GM20431 (cell line): Measurements from ENCODE around the gene DNAAF5.

Experiments
- in situ Hi-C: fragments of 300-500 bp; cut with MseI, MboI; formaldehyde crosslinking; loops from one replicate; pipeline ENCODE4 v1.15.0; 2020; ENCODE audit warnings: low sequenced_read_pairs; ENCODE audit not compliant: unreplicated experiment

The DNAAF5 gene

DNA sequence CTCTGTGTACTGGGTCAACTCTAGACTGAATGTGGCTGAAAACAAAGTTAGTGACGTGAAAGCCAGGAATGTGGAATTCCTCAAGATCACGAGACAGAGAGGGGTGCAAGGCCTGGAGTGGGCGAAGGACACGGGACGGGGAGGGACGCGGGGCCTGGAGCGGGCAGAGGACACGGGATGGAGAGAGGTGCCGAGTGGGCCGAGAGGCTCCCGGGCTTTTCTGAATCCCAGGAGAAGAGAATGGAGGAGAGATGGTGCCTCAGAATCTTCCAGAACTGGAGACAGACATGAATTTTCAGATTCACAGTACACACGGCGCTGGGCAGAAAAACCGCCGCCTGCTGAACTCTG is 51.2 kb downstream of the DNAAF5 start:
- in situ Hi-C loops: loop anchor here (10.0 kb wide), 1 partner anchor 463 kb away; no protein-coding TSS in a partner anchor

DNA sequence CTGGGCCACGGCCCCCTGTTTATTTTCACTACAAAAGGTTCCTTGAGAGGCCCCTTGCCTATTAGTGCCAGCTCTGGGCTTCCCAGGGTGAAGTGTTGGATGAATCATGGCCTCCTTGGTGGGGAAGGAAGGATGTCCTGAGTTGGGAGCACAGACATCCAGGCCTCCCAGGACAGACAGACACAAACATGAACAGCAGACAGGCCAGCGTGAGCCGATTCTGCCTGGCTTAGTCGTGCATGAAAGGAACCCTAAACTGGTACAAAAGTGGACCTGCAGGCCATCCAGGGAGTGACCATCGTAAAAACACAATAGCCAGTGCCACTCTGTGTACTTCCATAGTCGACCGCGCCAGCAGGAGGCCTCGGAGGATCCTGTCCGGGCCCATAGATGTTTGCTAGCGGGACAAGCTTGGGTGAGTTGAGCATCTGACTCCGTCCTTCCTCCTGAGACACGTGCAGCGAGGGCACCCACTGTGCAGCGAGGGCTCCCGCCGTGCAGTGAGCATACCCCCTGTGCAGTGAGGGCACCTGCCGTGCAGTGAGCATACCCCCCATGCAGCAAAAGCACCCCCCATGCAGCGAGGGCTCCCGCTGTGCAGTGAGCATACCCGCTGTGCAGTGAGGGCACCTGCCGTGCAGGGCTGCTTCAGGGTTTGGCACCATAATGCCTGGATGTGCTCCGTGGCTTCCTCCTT is 51.9 kb downstream of the DNAAF5 start:
- in situ Hi-C loops: loop anchor here (10.0 kb wide), 1 partner anchor 464 kb away; no protein-coding TSS in a partner anchor

DNA sequence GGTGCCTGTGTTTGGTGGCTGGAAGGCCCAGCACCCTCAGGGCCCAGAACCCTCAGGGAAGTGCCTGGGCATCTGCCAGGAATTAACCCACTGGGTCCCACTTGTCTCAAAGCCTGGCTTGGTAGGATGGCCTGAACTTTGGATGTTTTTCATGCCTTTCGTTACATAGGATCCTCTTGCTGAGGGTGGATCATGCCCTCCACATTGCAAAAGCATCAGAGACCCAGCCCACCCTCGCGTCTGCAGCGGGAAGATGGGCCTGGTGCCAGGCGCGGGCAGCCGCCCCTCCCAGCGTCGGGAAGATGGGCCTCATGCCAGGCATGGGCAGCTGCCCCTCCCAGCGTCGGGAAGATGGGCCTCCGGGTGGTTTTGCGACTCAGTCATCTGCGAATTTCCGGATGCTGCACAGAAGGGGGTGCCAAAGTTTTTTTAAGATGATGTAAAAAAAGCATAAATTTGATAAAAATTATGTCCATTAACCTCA is 52.5 kb downstream of the DNAAF5 start:
- in situ Hi-C loops: loop anchor here (10.0 kb wide), 1 partner anchor 464 kb away; no protein-coding TSS in a partner anchor

DNA sequence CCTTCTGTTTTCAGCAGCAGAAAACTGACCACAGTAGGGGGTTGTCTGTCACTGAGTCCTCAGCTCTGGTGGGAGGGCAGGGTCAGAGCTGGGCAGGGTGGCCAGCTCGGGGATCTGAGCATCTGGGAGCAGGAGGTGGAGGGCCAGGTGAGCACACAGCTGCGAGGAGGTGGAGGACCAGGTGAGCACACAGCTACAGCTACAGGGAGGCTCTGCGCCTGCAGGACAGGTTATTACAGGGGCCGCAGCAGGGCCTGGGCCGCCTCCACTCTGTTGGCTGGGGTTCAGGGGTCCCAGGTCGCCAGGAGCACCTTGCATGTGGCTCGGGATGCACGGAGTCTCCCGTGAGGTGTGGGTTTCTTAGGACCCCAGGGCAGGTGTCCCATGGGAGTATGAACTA is 53.0 kb downstream of the DNAAF5 start:
- in situ Hi-C loops: loop anchor here (10.0 kb wide), 1 partner anchor 465 kb away; no protein-coding TSS in a partner anchor

DNA sequence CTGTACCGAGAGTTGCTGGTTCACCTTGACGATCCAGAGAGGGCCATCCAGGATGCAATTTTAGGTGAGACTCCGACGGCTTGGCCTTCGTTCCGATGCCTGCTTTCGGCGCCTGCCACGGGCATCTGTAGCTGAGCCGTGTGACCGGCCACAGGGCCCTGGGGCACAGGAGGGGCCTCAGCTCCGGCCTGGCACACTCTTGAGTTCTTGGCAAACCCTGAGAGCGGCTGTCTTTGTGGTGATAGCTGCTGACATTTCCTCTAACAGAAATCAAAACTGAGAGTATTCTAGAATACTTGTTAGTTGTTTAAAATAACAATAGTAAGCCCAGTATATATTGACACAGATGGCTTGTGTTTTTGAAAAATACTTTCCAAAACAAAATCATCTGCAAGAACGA is 53.6 kb downstream of the DNAAF5 start:
- in situ Hi-C loops: loop anchor here (10.0 kb wide), 1 partner anchor 85 kb away; no protein-coding TSS in a partner anchor

DNA sequence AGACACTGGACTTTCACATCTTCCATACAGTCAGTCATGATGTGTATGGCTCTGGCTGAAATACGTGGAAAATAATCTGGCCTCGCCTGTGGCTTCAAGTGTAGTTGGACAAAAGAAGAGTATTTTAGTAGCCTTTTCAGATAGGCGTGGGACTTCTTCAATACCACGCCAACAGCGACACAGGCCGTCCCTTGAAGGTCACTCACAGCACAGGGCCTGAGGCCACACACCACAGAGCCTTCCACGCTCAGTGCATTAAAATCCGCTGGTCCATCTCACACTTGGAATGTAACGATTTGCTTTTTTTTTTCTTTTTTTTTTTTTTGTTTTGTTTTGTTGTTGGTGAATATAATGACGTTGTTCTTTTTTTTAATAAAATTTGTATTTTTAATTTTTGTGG is 54.0 kb downstream of the DNAAF5 start:
- in situ Hi-C loops: loop anchor here (10.0 kb wide), 1 partner anchor 84 kb away; no protein-coding TSS in a partner anchor

DNA sequence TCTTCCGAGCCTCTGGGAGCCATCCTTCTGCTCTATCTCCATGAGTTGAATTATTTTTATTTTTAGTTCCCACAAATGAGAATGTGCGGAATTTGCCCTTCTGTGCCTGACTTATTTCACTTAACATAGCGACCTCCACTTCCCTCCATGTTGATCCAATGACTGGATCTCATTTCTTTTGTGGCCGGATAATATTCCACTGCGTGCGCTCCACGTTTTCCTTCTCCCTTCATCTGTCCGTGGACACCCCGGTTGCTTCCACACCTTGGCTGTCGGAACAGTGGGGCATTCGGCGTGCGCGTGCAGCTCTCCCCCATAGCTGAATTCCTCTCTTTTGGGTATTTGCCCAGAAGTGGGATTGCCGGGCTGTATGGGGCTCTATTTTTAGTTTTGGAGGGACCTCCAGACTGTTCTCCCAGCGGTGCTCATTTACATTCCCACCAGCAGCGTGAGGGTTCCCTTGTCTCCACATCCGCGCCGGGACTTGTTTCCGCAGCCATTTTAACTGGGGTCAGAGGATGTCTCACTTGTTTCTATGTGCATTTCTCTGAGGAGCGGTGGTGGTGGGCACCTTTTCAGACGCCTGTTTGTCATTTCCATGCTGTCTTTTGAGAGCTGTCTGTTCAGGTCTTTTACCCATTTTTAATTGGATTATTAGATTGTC is 54.8 kb downstream of the DNAAF5 start:
- in situ Hi-C loops: loop anchor here (10.0 kb wide), 1 partner anchor 83 kb away; no protein-coding TSS in a partner anchor

DNA sequence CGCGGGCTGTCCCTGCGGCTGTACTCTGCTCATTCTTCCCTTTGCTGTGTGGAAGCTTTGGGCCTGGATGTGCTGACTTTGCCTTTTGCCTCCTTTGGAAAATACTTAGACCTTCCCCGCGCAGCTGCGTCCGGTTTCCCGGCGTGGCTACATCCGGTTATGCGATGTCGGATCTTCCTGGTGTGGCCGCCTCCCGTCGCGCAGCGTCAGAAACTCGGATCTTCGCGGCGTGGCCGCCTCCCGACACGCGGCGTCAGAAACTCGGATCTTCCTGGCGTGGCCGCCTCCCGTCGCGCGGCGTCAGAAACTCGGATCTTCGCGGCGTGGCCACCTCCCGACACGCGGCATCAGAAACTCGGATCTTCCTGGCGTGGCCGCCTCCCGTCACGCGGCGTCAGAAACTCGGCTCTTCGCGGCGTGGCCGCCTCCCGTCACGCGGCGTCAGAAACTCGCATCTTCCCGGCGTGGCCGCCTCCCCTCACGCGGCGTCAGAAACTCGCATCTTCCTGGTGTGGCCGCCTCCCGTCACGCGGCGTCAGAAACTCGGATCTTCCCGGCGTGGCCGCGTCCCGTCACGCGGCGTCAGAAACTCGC is 55.5 kb downstream of the DNAAF5 start:
- in situ Hi-C loops: loop anchor here (10.0 kb wide), 1 partner anchor 83 kb away; no protein-coding TSS in a partner anchor

DNA sequence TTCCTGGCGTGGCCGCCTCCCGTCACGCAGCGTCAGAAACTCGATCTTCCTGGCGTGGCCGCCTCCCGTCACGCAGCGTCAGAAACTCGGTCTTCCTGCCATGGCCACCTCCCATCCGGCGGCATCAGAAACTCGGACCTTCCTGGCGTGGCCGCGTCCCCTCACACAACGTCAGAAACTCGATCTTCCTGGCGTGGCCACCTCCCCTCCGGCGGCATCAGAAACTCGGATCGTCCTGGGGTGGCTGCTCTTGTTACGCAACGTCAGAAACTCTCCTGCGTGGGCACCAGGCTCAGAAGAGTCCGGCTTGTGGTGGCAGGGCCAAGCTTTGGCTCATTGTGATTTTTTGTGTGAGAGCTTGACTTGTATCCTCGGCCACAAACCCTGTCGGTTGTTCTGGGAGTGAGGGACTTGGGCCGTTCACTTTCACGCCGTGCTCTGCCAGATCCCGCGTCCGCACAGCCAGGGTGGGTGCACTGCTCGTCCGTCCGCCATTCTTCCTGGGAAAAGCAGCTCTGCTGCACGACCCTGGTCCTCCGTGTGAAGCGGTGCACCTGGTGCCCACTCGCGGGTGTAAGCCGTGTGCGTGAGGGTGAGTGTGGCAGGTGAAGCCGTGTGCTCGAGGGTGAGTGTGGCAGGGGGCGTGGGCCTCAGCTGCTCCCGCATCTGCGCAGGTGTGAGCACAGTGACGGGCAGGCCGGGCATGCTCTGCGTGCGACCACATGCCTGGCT is 56.4 kb downstream of the DNAAF5 start:
- in situ Hi-C loops: loop anchor here (10.0 kb wide), 1 partner anchor 82 kb away; no protein-coding TSS in a partner anchor

DNA sequence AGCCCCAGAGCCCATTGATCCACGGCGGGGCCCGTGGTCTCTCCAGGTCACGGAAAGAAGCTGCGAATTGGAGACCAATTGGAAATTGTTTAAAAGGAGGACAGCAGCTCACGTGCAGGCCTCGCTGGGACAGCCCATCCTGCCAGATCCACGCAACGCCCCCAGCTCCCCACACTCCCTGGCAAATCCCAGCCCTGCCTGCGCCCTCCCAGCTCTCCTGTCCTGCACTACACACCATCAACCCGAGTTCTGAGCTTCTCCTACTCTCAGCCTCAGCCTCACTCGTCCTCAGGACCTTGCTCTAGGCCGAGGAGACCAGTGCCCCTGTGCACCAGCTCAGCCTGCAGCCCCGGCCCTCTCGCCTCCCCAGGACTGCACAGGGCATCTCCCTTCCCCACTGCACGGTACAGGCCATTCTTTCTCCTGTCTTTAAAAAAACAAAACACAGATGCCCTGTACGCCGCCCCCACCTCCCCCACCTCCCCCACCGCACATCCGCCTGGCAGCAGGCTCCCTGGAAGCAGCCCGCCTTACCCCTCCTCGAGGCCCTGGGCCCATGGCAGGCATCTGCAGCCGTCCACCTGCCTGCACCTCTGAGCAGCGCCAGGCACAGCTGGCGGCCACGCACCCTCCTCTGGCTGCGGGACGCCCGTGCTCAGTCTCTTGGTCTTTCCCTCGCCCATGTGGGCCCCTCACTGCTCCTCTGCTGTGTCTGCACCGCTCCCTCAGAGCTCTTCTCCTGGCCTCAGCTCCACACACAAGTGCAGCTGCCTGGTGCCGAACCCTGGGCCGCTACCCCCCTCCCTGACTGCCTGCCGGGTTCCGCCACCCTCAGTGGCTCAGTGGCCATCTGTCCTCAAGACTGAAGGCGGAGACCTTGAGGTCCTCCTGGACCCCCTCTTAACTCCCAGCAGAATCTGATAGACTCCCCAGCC is 57.3 kb downstream of the DNAAF5 start:
- in situ Hi-C loops: loop anchor here (10.0 kb wide), 1 partner anchor 81 kb away; no protein-coding TSS in a partner anchor

DNA sequence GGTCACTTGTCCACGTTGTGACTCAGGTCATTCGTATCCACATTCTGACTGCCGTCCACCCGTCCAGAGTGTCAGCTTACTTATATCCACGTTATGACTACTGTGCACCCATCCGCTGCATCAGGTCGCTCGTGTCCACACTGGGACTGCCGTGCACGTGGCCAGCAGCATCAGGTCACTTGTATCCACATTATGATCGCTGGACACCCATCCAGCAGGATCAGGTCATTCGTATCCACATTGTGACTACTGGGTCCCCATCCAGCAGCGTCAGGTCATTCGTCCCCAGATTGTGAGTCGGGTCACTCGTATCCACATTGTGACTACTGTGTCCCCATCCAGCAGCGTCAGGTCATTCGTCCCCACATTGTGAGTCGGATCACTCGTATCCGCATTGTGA is 58.5 kb downstream of the DNAAF5 start:
- in situ Hi-C loops: loop anchor here (10.0 kb wide), 1 partner anchor 80 kb away; no protein-coding TSS in a partner anchor

DNA sequence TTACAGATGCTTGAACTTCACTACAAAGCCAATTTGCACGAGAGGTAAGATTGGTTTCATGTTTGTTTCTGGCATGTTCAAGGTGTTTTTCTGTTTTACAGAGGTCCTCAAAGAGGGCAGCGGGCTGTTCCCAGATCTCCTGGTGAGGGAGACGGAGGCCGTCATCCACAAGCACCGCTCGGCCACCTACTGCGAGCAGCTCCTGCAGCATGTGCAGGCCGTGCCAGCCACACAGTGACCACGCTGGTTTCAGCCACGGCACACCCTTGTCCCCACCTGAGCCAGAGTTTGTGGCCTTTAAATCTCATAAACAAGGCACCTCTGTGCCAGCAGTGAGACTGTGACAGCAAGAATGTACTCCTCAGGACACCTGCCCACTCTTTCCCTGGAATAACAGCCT is 58.9 kb downstream of the DNAAF5 start:
- in situ Hi-C loops: loop anchor here (10.0 kb wide), 1 partner anchor 79 kb away; no protein-coding TSS in a partner anchor

DNA sequence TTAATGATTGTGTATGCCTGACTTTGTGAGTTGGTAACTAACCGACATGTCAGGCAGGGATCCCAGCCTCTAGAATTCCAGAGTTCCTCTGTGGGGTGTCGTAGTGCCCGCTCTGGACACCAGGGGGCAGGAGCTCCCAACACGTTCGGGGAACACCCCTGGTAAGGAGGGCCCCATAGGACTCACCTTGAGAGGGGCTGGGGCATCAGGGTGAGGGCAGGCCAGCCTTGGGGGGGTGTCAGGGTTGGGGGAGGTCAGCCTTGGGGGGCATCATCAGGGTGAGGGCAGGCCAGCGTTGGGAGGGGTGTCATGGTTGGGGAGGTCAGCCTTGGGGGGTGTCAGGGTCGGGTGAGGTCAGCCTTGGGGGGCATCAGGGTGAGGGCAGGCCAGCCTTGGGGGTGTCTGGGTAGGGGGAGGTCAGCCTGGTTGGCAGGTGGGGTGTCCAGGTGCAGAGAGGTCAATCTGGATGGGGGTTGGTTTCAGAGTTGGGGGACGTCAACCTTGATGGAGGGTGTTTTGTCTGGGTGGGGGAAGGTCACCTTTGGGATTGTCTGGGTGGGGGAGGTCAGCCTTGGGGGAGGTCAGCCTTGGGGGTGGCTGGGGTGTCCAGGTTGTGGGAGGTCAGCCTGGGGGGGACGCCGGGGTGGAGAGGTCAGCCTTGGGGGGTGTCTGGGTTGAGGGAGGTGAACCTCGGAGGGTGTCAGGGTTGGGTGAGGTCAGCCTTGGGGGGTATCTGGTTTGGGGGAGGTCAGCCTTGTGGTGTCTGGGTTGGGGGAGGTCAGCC is 60.2 kb downstream of the DNAAF5 start:
- in situ Hi-C loops: loop anchor here (10.0 kb wide), 1 partner anchor 78 kb away; no protein-coding TSS in a partner anchor

DNA sequence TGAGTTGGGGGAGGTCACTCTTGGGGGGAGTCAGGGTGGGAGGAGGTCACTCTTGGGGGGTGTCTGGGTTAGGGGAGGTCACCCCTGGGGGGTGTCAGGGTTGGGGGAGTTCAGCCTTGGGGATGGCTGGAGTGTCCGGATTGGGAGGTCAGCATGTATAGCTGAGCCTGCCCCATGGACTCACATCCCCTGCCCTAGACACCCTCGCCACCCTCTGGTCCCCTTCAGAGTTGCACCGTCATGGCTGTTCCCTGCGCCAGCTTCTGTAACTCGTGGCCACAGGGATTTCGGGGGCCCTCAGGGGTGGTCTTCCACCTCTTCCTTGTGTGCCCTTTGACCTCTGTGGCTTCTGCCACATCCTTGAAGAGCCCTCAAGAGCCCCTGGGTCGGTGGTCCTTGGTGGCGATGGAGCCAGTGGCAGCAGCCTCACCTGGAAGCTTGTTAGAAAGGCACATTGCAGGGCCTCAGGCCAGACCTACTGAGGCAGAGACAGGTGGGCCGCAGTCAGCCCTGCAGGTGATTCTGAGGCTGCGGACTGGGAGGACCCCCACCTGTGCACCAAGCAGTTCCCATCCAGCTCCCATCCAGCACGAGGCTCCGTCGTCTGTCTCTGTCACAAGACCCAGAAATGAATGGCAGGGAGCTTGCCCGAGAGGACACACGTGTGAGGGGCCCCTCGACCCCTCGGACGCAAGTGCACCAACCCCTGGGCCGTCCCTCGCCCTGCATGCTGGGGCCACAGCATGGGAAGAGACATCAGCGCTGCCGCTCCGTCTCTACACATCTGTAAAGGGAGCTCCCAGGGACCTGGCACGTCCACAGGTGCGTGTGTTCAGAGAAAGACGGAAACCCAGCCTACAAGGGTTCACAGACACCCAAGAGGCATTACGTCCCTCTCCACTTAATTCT is 61.1 kb downstream of the DNAAF5 start:
- in situ Hi-C loops: loop anchor here (10.0 kb wide), 1 partner anchor 77 kb away; no protein-coding TSS in a partner anchor

DNA sequence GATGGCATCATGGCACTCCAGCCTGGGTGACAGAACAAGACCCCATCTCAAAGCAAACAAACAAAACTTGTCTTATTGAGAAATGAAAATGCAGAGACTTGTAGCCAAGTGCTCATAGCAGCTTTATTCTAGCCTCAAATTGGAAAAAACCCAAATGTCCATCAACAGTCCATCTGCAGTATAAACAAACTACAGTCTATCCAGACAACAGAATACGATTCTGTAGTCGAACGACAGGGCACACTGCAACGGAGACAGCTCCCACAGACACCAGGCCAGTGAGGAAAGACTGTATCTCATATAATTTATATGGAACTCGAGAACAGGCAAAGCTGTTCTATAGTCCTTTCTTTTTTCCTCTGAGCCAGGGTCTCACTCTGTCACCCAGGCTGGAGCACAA is 65.0 kb downstream of the DNAAF5 start:
- in situ Hi-C loops: no loop called here

DNA sequence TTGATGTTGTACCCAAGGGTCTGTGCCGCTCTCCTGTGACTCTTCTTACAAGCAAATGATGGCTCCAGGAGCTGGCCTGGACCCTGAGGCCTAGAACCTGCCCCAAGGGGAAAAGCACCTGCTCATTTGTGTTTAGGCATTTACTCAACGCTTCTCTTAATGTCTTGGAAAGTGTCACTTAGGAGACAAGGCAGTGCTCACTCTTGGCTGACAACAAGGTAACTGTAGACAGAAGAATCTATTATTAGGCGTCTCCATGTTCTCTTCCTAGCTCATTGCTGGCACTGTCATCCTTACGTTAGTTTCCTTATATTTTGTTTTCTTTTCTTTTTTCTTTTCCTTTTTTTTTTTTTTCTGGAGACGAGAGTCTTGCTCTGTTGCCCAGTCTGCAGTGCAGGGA is 67.7 kb downstream of the DNAAF5 start:
- in situ Hi-C loops: no loop called here
